ENCODE results near the gene EIF4G3. TPM values are rescaled to one million over a fixed set of nuclear protein-coding genes. Genes with fewer than 3 reads are reported as not detected.

Gene EIF4G3
- total and polyA plus RNA-seq, 10 of the 15 experiments (the other 5 are each of a cell fraction or from before 2014, with no cell fraction given), result 7.4 to 45.1 (median 29.1) TPM

- TF ChIP-seq HDGF (IDR thresholded peaks at IDR 0.05) (no peak), IKZF2 (IDR thresholded peaks at IDR 0.05) (peak in 1 of 2 experiments; percentile 37; a peak in 1 of 4 replicates), GATAD2B (conservative IDR thresholded peaks at IDR 0.05; ENCODE audit: low read depth) (peak; percentile 15; the same call in 1 of the 2 replicates), E2F8 (IDR thresholded peaks at IDR 0.05; ENCODE audit: low read depth, partially characterized antibody) (no peak), MYB (IDR thresholded peaks at IDR 0.05; ENCODE audit: borderline replicate concordance, low read depth, low read length) (no peak), NKRF (conservative IDR thresholded peaks at IDR 0.05) (peak; percentile 83), RELB (IDR thresholded peaks at IDR 0.05; ENCODE audit: low read depth) (peak; percentile 47; the same call in 1 of the 2 replicates), PML (IDR thresholded peaks at IDR 0.05; ENCODE audit: low read length) (peak; percentile 62; the same call in 1 of the 2 replicates), FOS (IDR thresholded peaks at IDR 0.05; ENCODE audit: borderline replicate concordance, extremely low read depth, insufficient read length) (no peak), STAT1 (conservative IDR thresholded peaks at IDR 0.05) (no peak), ZNF384 (IDR thresholded peaks at IDR 0.05; ENCODE audit: borderline replicate concordance, low read depth, low read length) (no peak), PAX5 (IDR thresholded peaks at IDR 0.05; ENCODE audit: borderline replicate concordance, low read depth, low read length) (no peak; the same call in 1 of the 2 replicates)
- TF ChIP-seq, protein P1, sequence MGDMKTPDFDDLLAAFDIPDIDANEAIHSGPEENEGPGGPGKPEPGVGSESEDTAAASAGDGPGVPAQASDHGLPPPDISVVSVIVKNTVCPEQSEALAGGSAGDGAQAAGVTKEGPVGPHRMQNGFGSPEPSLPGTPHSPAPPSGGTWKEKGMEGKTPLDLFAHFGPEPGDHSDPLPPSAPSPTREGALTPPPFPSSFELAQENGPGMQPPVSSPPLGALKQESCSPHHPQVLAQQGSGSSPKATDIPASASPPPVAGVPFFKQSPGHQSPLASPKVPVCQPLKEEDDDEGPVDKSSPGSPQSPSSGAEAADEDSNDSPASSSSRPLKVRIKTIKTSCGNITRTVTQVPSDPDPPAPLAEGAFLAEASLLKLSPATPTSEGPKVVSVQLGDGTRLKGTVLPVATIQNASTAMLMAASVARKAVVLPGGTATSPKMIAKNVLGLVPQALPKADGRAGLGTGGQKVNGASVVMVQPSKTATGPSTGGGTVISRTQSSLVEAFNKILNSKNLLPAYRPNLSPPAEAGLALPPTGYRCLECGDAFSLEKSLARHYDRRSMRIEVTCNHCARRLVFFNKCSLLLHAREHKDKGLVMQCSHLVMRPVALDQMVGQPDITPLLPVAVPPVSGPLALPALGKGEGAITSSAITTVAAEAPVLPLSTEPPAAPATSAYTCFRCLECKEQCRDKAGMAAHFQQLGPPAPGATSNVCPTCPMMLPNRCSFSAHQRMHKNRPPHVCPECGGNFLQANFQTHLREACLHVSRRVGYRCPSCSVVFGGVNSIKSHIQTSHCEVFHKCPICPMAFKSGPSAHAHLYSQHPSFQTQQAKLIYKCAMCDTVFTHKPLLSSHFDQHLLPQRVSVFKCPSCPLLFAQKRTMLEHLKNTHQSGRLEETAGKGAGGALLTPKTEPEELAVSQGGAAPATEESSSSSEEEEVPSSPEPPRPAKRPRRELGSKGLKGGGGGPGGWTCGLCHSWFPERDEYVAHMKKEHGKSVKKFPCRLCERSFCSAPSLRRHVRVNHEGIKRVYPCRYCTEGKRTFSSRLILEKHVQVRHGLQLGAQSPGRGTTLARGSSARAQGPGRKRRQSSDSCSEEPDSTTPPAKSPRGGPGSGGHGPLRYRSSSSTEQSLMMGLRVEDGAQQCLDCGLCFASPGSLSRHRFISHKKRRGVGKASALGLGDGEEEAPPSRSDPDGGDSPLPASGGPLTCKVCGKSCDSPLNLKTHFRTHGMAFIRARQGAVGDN (IDR thresholded peaks at IDR 0.05), result no peak
- TF ChIP-seq, protein P2, sequence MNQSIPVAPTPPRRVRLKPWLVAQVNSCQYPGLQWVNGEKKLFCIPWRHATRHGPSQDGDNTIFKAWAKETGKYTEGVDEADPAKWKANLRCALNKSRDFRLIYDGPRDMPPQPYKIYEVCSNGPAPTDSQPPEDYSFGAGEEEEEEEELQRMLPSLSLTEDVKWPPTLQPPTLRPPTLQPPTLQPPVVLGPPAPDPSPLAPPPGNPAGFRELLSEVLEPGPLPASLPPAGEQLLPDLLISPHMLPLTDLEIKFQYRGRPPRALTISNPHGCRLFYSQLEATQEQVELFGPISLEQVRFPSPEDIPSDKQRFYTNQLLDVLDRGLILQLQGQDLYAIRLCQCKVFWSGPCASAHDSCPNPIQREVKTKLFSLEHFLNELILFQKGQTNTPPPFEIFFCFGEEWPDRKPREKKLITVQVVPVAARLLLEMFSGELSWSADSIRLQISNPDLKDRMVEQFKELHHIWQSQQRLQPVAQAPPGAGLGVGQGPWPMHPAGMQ (IDR thresholded peaks at IDR 0.05; ENCODE audit: borderline replicate concordance), result no peak
- TF ChIP-seq, protein P3, sequence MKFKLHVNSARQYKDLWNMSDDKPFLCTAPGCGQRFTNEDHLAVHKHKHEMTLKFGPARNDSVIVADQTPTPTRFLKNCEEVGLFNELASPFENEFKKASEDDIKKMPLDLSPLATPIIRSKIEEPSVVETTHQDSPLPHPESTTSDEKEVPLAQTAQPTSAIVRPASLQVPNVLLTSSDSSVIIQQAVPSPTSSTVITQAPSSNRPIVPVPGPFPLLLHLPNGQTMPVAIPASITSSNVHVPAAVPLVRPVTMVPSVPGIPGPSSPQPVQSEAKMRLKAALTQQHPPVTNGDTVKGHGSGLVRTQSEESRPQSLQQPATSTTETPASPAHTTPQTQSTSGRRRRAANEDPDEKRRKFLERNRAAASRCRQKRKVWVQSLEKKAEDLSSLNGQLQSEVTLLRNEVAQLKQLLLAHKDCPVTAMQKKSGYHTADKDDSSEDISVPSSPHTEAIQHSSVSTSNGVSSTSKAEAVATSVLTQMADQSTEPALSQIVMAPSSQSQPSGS (IDR thresholded peaks at IDR 0.05; ENCODE audit: low read length), result no peak
Observed at GRCh38 chr1:20787029-20787839, 389.5 kb downstream of the EIF4G3 start, which contains the start of gene HP1BP3 (continued).

Data from GM12878 (cell line).